HG03025 (cell line): Measurements from ENCODE around the gene MPPE1.
"Not testable (repeated sequence)": the region's sequence is repeated elsewhere in the genome, so short reads cannot be mapped to it uniquely, and the experiment has no call there.

ENCODE experiments used
- ATAC-seq: cut with Tn5 transposase; IDR thresholded peaks from one replicate; pipeline ENCODE4 v1.9.1; 2021; ENCODE audit warnings: mild to moderate bottlenecking, moderate library complexity; ENCODE audit not compliant: unreplicated experiment, low FRiP score

Gene MPPE1

DNA sequence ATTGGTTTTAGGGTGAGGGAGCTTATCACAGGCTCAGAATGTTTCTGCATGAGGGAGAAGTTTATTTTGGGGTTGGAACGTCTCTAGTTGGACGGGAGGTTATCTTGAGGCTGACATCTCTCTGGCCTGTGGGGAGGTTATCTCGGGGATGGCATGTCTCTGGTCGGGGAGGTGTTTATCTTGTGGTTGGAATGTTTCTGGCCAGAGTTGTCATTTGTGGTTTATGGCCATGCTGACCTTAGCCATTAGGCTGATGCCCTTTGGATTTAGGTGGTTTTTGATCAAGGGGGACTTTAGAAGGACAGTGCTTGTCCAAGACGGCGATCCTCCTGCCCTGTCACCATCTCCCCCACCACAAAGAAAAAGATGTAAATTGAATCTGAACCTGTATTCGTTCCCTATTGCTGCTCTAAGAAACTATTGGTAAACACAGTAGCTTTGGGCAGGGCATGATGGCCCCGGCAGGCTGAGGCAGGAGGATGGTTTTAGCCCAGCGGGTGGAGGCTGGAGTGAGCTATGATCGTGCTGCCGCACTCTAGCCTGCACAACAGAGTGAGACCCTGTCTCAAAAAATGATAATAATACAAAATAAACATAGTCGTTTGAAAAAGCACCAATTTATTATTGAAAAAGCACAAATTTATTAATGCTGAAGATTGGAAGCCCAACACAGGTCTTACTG, 17.8 kb upstream of the MPPE1 start:
- no peak for ATAC-seq

DNA sequence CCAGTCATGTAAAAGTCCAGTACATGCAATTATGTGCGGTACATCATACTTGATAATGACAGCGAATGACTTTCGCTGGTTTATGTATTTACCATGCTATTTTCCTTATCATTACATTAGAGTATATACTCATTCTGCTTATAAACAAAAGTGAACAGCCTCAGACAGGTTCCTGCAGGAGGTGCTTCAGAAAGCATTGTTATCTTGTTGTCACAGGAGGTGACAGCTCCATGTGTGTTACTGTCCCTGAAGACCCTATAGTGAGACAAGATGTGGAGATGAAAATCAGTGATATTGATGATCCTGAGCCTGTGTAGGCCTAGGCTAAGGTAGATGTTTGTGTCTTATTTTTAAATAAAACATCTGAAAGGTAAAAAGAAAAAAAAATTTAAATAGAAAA, 15.3 kb upstream of the MPPE1 start:
- no peak for ATAC-seq

GRCh38 chr18:11919522-11919921, 11.4 kb upstream of the MPPE1 start:
- ATAC-seq: not testable (repeated sequence)

- ATAC-seq: not testable (repeated sequence)
These were observed 8.8 kb upstream of the MPPE1 start for GRCh38 chr18:11916880-11917279.

DNA sequence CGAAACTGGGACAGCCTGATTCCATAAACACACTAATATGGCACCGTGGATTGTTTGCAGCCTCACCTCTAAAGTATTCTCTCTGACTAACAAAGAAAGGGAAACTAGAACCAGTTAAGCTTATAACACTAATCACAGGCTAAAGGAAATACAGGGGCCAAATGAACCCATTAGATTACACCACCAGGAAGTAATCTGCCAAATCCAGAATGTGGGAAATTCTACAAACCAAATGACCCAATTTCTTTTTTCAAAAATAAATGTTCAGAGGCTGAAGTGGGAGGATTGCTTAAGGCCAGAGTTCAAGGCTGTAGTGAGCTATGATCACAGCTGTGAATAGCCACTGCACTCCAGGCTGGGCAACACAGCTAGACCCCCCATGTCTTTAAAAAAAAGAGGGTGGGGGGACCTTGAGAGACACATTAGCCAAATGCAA, 1.5 kb upstream of the MPPE1 start:
- no peak for ATAC-seq

- no peak for ATAC-seq
These were observed 941 bp upstream of the MPPE1 start for GRCh38 chr18:11909061-11909455.

DNA sequence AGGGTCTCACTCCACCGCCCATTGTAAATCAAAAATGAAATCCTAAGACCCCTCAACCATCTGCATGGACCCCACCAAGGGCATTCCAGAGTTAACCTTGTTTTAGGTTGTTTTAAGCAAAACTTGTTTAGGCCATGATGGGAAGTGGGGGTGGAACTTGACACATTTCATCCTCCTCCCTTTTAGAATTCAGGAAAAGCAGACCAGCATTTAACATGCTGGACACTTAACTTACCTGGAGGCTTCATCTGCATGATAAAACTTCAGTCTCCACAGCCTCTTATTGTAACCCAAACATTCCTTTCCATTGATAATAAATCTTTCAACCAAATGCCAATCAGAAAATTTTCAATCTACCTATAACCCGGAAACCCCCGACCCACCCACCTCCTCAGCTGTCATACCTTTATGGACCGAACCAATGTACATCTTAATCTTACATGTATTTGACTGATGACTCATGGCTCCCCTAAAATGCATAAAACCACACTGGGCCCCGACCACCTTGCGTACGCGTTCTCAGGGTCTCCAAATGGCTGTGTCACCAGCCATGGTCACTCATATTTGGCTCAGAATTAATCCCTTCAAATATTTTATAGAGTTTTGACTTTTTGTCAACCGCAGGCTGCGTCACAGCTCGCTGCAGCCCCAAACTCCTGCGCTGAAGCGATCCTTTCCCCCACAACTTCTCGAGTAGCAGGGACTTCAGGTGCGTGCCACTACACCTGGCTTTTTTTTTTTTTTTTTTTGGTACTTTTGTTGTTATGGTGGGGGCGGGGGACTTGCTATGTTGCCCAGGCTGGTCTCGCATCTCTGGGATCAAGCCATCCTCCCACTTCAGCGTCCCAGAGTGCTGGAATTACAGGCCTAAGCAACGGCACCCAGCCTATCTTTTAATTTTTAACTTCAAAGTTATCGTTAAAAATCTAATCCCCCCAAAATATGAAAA, 917 bp downstream of the MPPE1 start:
- no peak for ATAC-seq

DNA sequence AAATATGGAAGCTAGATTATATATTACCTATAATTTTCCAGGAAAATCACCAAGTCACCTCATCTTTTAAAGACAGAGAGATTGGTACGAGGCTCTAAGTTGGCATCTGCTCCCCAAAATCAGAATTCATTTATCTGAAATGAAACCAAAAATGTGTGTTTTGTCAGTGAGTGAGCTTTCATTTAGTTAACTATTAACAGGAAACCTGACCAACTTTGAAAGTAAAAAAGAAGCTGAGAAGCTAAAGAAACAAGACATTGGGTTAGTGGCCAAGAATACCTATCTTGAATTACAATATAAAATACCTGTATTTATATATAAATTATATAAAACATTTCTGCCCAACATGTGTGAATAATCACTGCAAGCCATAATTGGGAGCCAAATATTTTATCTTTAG, 1.9 kb downstream of the MPPE1 start:
- no peak for ATAC-seq

- no peak for ATAC-seq
These were observed 2.5 kb downstream of the MPPE1 start for GRCh38 chr18:11905613-11906012.

DNA sequence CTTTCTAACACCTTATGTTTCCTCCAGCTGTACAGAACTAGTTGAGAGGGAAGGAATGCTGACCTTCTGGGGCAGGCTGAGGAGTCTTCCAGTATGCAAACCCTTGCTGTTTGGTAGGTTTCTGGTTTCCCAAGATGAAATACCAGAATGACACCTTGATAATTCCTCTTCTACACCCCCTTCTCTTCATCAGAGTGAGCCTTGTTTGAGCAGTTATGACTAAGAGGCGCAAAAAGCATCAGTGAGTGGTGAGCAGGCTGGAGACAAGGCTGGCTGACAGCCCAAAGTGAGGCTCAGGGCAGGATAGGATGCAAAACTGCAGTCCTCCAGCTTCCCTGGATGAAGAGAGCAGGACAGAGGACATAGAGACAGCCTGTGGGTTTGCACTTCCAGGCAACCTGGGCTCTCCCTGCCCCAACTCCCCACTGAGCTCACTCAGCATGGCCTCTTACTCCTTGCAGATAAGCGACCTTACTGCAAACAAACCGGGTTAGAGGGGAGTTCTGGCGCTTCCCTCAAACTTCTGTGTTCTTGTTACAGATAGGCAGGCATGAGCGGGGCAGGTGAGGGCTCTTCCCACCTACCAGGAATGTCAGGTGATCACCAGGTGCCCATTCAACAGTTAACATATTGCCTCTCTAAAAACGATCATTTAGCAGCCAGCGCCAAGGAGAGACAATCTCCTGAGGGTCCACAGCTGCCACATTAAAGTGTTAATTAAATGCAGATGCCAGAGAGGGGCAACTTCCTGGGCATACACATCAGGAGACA, 5.4 kb downstream of the MPPE1 start:
- no peak for ATAC-seq

DNA sequence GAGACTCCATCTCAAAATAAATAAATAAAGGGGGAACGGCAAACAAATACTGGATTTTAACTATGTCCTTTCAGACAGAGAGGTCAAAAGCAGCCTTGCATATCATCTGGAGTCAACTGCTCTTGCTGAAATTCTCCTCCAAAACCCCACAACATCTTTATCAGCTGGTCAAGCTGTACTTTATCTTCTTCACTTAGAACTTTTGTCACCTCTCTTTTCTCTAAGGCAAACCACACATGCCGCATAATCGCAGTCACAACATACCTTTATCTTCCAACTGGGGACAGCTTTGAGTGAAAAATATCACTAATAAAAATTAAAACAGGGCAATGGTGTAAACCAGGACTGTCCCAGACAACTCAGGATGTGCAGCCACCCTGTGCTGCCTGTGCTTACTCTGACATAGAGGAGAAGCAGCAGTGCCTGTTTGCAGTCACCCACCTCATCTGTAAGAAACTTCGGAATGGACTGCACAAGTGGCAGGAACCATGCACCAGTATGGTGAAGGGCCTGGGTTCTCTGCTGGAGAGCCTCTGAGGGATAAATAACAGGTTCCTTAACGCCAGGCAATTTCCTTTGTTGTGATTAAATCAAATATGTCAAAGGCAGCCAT, 6.2 kb downstream of the MPPE1 start:
- no peak for ATAC-seq

DNA sequence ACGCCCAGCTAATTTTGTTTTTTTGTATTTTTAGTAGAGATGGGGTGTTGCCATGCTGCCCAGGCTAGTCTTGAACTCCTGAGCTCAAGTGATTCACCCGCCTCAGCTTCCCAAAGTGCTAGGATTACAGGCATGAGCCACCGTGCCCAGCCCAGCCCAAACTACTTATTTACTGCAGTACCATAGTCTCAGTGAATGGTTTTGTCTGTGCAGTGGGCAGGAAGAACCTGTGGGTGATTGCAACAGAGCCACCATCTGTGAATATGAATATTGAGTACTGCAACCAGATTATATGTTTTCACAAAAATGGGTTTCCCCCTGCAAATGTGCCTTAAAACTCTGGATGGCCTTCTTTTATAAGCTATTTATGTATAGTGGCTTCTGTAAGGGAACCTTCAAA, 9.1 kb downstream of the MPPE1 start:
- ATAC-seq: no peak

GRCh38 chr18:11897781-11898180, 10.3 kb downstream of the MPPE1 start:
- no peak for ATAC-seq

DNA sequence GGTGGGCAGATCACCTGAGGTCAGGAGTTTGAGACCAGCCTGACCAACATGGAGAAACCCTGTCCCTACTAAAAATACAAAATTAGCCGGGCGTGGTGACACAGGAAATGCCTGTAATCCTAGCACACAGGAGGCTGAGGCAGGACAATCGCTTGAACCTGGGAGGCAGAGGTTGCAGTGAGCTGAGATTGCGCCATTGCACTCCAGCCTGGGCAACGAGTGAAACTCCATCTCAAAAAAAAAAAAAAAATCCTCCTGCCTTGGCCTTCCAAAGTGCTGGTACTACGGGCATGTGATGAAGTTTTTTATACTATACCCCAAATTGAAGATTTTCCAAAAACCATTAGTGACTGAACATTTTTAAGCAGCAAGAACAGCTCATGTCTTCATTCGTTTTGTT, 15.7 kb downstream of the MPPE1 start:
- not testable (repeated sequence) for ATAC-seq

GRCh38 chr18:11891737-11892136, 16.4 kb downstream of the MPPE1 start:
- no peak for ATAC-seq

DNA sequence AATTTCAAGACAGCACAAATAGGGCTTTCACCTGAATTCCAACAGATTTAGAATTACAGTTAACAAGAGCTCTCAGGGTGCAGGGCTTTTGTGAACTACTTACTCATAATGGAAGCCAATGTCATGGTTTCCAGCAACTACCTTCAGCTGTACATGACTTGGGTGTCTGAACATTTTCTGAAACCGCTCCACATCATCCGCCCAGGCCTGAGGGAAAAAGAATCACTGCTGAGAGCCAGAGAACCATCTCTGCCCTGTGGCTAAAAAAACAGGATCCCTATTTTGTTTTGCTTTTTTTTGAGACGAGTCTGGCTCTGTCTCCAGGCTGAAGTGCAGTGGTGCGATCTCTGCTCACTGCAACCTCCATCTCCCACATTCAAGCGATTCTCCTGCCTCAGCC, 18.8 kb downstream of the MPPE1 start:
- no peak for ATAC-seq

- no peak for ATAC-seq
These were observed 19.4 kb downstream of the MPPE1 start for GRCh38 chr18:11888726-11889125.

- ATAC-seq: no peak
These were observed 20.6 kb downstream of the MPPE1 start for GRCh38 chr18:11887328-11888128.

GRCh38 chr18:11886577-11887110, 21.5 kb downstream of the MPPE1 start:
- ATAC-seq: no peak
